B cell (primary cell): ENCODE data around the gene NEAT1.

ENCODE experiments used
- CTCF ChIP-seq: fragments of 200-600 bp; IDR thresholded peaks from one replicate; pipeline ENCODE4 v1.8.0; 2022; ENCODE audit warnings: antibody characterized with exemption, mild to moderate bottlenecking
- EZH2 ChIP-seq: IDR thresholded peaks from 2 replicates; pipeline ENCODE4 v1.6.1; 2012; ENCODE audit warnings: borderline replicate concordance, low read depth, mild to moderate bottlenecking, moderate library complexity, low read length; ENCODE audit not compliant: insufficient read depth, poor library complexity, severe bottlenecking

- TF ChIP-seq CTCF (no peak), EZH2 (no peak)
Measured at GRCh38 chr11:65471447-65471891, 48.9 kb downstream of the NEAT1 start.
